SK-N-SH (cell line): ENCODE results near the gene FCHSD2. TPM values are rescaled to one million over a fixed set of nuclear protein-coding genes. Genes with fewer than 3 reads are reported as not detected.

Experiments
- CTCF ChIA-PET: fragments of 300-600, 350-600 bp; formaldehyde crosslinking; extraction: SDS; loops from one replicate; lab custom pipeline; 2021; lab: Yijun Ruan, JAX
- POLR2A ChIA-PET: fragments of 350-600 bp; sonication (Branson Sonifier 250); formaldehyde crosslinking; extraction: SDS; loops from one replicate; lab custom pipeline; 2020; ENCODE audit warnings: antibody characterized with exemption, inconsistent platforms; lab: Yijun Ruan, JAX
- DNase-seq: peaks from one replicate; pipeline ENCODE4 v3.0.0; 2012
- H2AFZ ChIP-seq: fragments of 200-600 bp; sonication (generic); 2 replicates; pipeline ENCODE4 v1.8.1; 2016; ENCODE audit warnings: antibody characterized with exemption, mild to moderate bottlenecking, low read depth
- H3F3A ChIP-seq: fragments of 200-600 bp; sonication (generic); replicated peaks from 2 replicates; pipeline ENCODE3; 2016; ENCODE audit warnings: antibody characterized with exemption, mild to moderate bottlenecking; ENCODE audit not compliant: insufficient read depth
- H3K27ac ChIP-seq, 2 experiments: fragments of 200-500 bp in 1 of 2; fragments of 200-600 bp in 1 of 2; sonication (Bioruptor generic) in 1 of 2; sonication (generic), shearing (Covaris generic) in 1 of 2; 2 replicates each; pipeline versions ENCODE4 v1.5.1 to v1.6.1; 2014 to 2016; ENCODE audit warnings: low read depth in 2 of 2, inconsistent platforms in 1 of 2, low read length in 1 of 2, mild to moderate bottlenecking in 1 of 2, mixed read lengths in 1 of 2
- H3K27me3 ChIP-seq: fragments of 200-600 bp; sonication (generic), shearing (Covaris generic); 2 replicates; pipeline ENCODE4 v1.6.1; 2016; ENCODE audit warnings: mixed run types; ENCODE audit not compliant: insufficient read depth
- H3K36me3 ChIP-seq, 2 experiments: fragments of 200-500 bp in 1 of 2; fragments of 200-600 bp in 1 of 2; sonication (Bioruptor generic) in 1 of 2; sonication (generic) in 1 of 2; replicated peaks in 1 of 2; 2 replicates each; pipeline versions ENCODE3 to v1.5.1; 2014 to 2016; ENCODE audit warnings: low read length in 1 of 2, mild to moderate bottlenecking in 1 of 2; ENCODE audit not compliant: insufficient read depth in 2 of 2, control insufficient read depth in 1 of 2
- H3K4me1 ChIP-seq, 2 experiments: fragments of 200-500 bp in 1 of 2; fragments of 200-600 bp in 1 of 2; sonication (Bioruptor generic) in 1 of 2; sonication (generic), shearing (Covaris generic) in 1 of 2; 2 replicates each; pipeline versions ENCODE4 v1.5.1 to v1.6.1; 2014 to 2016; ENCODE audit warnings: low read depth in 1 of 2, low read length in 1 of 2, mixed run types in 1 of 2; ENCODE audit not compliant: insufficient read depth in 2 of 2, control insufficient read depth in 1 of 2
- H3K4me2 ChIP-seq: fragments of 200-600 bp; sonication (generic), shearing (Covaris generic); 2 replicates; pipeline ENCODE4 v1.6.1; 2017; ENCODE audit warnings: mixed run types
- H3K4me3 ChIP-seq, 2 experiments: fragments of 200-500 bp in 1 of 2; fragments of 200-600 bp in 1 of 2; sonication (Bioruptor generic) in 1 of 2; sonication (generic), shearing (Covaris generic) in 1 of 2; 2 replicates each; pipeline versions ENCODE4 v1.5.1 to v1.8.1; 2014 to 2016; ENCODE audit warnings: low read depth in 2 of 2, inconsistent platforms in 1 of 2, low read length in 1 of 2, mild to moderate bottlenecking in 1 of 2, mixed read lengths in 1 of 2, moderate library complexity in 1 of 2
- H3K79me2 ChIP-seq: fragments of 200-600 bp; sonication (generic); 2 replicates; pipeline ENCODE4 v1.8.1; 2017; ENCODE audit warnings: mild to moderate bottlenecking; ENCODE audit not compliant: insufficient read depth
- H3K9ac ChIP-seq: fragments of 200-600 bp; sonication (generic); 2 replicates; pipeline ENCODE4 v1.6.1; 2017; ENCODE audit warnings: mixed run types
- H3K9me2 ChIP-seq: fragments of 200-600 bp; sonication (generic); 2 replicates; pipeline ENCODE4 v1.6.1; 2017; ENCODE audit warnings: mixed run types
- H3K9me3 ChIP-seq: fragments of 200-600 bp; sonication (generic); 2 replicates; pipeline ENCODE4 v1.6.1; 2017; ENCODE audit warnings: mixed run types, mild to moderate bottlenecking, moderate library complexity
- H4K20me1 ChIP-seq: fragments of 200-600 bp; sonication (generic); 2 replicates; pipeline ENCODE4 v1.6.1; 2017; ENCODE audit warnings: mild to moderate bottlenecking, mixed run types; ENCODE audit not compliant: insufficient read depth
- EP300 ChIP-seq, 2 experiments: IDR thresholded peaks; 2 replicates each; pipeline versions ENCODE4 v1.4.0 to v1.6.1; 2012; ENCODE audit warnings: borderline replicate concordance in 1 of 2, low read depth in 1 of 2, low read length in 1 of 2
- FOXJ3 ChIP-seq: sonication (generic); formaldehyde crosslinking; IDR thresholded peaks from 2 replicates; pipeline ENCODE4 v1.5.1; 2020; ENCODE audit warnings: mild to moderate bottlenecking, missing genetic modification reagents
- NFIC ChIP-seq: IDR thresholded peaks from 2 replicates; pipeline ENCODE4 v1.4.0; 2012; ENCODE audit warnings: borderline replicate concordance
- RCOR1 ChIP-seq: fragments of 150-350 bp; IDR thresholded peaks from 2 replicates; pipeline ENCODE4 v1.6.1; 2017; ENCODE audit warnings: antibody characterized with exemption, low read length
- REST ChIP-seq: IDR thresholded peaks from 2 replicates; pipeline ENCODE4 v1.6.1; 2012; ENCODE audit warnings: mild to moderate bottlenecking, low read depth, low read length, moderate library complexity
- SIN3A ChIP-seq: IDR thresholded peaks from 2 replicates; pipeline ENCODE4 v1.6.1; 2012; ENCODE audit warnings: low read depth, mild to moderate bottlenecking, low read length, moderate library complexity, borderline replicate concordance
- TCF12 ChIP-seq: IDR thresholded peaks from 2 replicates; pipeline ENCODE4 v1.4.0; 2012
- WGBS: methylation state at CpG from one replicate; pipeline ENCODE4 v1.1.6; 2017; ENCODE audit warnings: low lambda C conversion rate; 5-methylcytosine and 5-hydroxymethylcytosine counted together
- polyA plus RNA-seq, 3 experiments: library from polyadenylated mRNA; depleted of rRNA; stranded (reverse); fragments of >200 nt; gene quantifications; 2 replicates each; pipeline ENCODE4 v1.2.3, GENCODE V29; 2012
- TF ChIP-seq, protein P1 (sequence below): IDR thresholded peaks from 2 replicates; pipeline ENCODE4; 2012

The FCHSD2 gene
- polyA plus RNA-seq, 1 of the 3 experiments (the other 2 are of a cell fraction), result 10.4 TPM

DNA sequence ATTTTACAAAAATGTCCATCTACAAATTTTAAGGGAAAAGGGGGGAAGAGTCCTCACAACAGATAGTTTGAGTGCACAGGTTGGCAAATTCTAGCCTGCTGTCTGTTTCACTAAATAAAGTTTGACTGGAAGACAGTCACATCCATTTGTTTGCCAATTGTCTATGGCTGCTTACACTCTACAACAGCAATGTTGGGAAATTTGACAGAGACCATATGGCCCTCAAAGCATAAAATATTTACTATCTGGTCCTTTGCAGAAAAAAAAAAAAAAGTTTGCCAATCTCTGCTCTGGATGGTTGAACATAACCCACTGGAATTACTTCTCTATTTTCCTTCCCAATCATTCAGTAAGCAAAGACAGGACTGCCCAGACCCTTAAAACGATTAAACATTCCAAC lies 88.2 kb downstream of the FCHSD2 start:
- peak; percentile 17 for DNase-seq
- Histone ChIP-seq H3K4me1 (peaks cover 0 to 11% of the 10 kb centered on the region in 2 experiments; a peak in 2 of 4 replicates), H3K4me3 (no peak overlapping the region), H3K79me2 (peaks cover 11% of the 10 kb centered on the region), H4K20me1 (no peaks in the 10 kb centered on the region), H3K9me2 (no peaks in the 10 kb centered on the region)
- TF ChIP-seq TCF12, result peak; percentile 69
- TF ChIP-seq FOXJ3, result no peak
- peak; percentile 53; the same call in 1 of the 2 replicates for TF ChIP-seq RCOR1
- TF ChIP-seq EP300 (IDR thresholded peaks at IDR 0.05; ENCODE audit: borderline replicate concordance in 1 of 2, low read depth in 1 of 2, low read length in 1 of 2), result peak in 1 of 2 experiments; percentile 73; a peak in 2 of 4 replicates
- TF ChIP-seq, protein P1, sequence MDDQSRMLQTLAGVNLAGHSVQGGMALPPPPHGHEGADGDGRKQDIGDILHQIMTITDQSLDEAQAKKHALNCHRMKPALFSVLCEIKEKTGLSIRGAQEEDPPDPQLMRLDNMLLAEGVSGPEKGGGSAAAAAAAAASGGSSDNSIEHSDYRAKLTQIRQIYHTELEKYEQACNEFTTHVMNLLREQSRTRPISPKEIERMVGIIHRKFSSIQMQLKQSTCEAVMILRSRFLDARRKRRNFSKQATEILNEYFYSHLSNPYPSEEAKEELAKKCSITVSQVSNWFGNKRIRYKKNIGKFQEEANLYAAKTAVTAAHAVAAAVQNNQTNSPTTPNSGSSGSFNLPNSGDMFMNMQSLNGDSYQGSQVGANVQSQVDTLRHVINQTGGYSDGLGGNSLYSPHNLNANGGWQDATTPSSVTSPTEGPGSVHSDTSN, result peak; percentile 57
- TF ChIP-seq NFIC, result 0 out of 2 replicates have a peak, but pooled peaks have one; percentile 5
- TF ChIP-seq, all 33 proteins: peak for 5
- Histone ChIP-seq H2AFZ (no peak overlapping the region), H3K27me3 (no peaks in the 10 kb centered on the region), H3K9ac (no peak overlapping the region), H3F3A (no peaks in the 10 kb centered on the region), H3K4me2 (no peak overlapping the region), H3K36me3 (no peaks in the 10 kb centered on the region), H3K27ac (peak overlapping the region in 1 of 2 experiments; percentile 82; a peak in 1 of 4 replicates), H3K9me3 (no peaks in the 10 kb centered on the region)
- CTCF ChIA-PET, result no interaction called here
- 45% methylated on average over 1 of the region's 1 CpG for WGBS
- POLR2A ChIA-PET, result no interaction called here

DNA sequence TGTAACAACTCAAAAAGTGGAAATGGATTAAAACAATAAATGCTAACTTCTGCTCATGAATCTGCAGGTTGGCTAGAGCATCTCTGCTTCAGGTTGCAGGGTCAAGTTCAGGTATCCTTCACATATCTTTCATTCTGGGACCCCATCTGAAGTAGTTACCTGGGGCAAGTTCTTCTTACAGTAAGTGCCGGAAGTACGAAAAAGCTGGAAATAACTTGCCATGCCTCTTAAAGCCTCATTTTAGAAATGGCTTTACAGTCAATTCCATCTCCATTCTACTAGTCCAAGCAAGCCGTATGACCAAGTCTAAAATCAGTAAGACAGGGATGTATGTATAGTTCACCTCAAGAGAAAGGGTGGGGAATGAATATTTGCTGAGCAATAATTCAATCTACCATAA lies 93.7 kb downstream of the FCHSD2 start:
- no peaks in the 10 kb centered on the region; a peak in 2 of 4 replicates for H3K4me1 ChIP-seq
- ChIA-PET CTCF (interaction anchor here (1.8 kb wide), 1 partner anchor 94 kb away, joined by 5 read pairs; no protein-coding TSS in a partner anchor), POLR2A (no interaction called here)
- no peak overlapping the region for H3K9ac ChIP-seq
- H2AFZ ChIP-seq, result no peak overlapping the region
- TF ChIP-seq SIN3A (no peak), REST (no peak)
- H3K27me3 ChIP-seq, result no peaks in the 10 kb centered on the region
- H3K36me3 ChIP-seq, result no peaks in the 10 kb centered on the region
- no peak overlapping the region for H3K27ac ChIP-seq
- peaks cover 3% of the 10 kb centered on the region for H3F3A ChIP-seq
- H3K4me3 ChIP-seq, result no peak overlapping the region
- no peaks in the 10 kb centered on the region for H3K9me3 ChIP-seq
- DNase-seq, result no peak
- no peak overlapping the region for H3K4me2 ChIP-seq
- no peaks in the 10 kb centered on the region for H3K9me2 ChIP-seq
- peaks cover 7% of the 10 kb centered on the region for H3K79me2 ChIP-seq
- WGBS, result 97% methylated on average over 3 of the region's 3 CpGs
- no peaks in the 10 kb centered on the region for H4K20me1 ChIP-seq
